M059J (cell line): Measurements from ENCODE around the gene TNFSF11. TPM values are rescaled to one million over a fixed set of nuclear protein-coding genes. Genes with fewer than 3 reads are reported as not detected.
A peak's percentile ranks its signal among the peaks of the same experiment; 100 is the strongest.

Experiments used
- DNase-seq: peaks from one replicate; pipeline ENCODE4 v3.0.0-alpha.2; 2012; ENCODE audit warnings: low read depth
- total RNA-seq: library from RNA; depleted of rRNA; stranded (reverse); fragments of >200 nt; shearing (Covaris generic); gene quantifications from 2 replicates; pipeline ENCODE4 v1.2.3, GENCODE V29; 2014

TNFSF11 gene
- total RNA-seq, 1 experiment from 2014 or later: not detected

GRCh38 chr13:42611086-42611779 is 37.3 kb downstream of the TNFSF11 start:
- no peak for DNase-seq

GRCh38 chr13:42612021-42612765 is 38.2 kb downstream of the TNFSF11 start:
- peak; percentile 49 for DNase-seq

- no peak for DNase-seq
These were observed 40.6 kb downstream of the TNFSF11 start for GRCh38 chr13:42614436-42615035.

- peak; percentile 57 for DNase-seq
These were observed 41.7 kb downstream of the TNFSF11 start for GRCh38 chr13:42615691-42616090.

GRCh38 chr13:42617221-42617620 is 43.3 kb downstream of the TNFSF11 start:
- DNase-seq: no peak

- DNase-seq: no peak
These were observed 50.0 kb downstream of the TNFSF11 start for GRCh38 chr13:42623916-42624315.

GRCh38 chr13:42625611-42626010 is 51.7 kb downstream of the TNFSF11 start:
- DNase-seq: no peak

- DNase-seq: no peak
These were observed 52.4 kb downstream of the TNFSF11 start for GRCh38 chr13:42626176-42626860.

GRCh38 chr13:42628666-42629065 is 54.7 kb downstream of the TNFSF11 start:
- no peak for DNase-seq

- no peak for DNase-seq
These were observed 57.2 kb downstream of the TNFSF11 start for GRCh38 chr13:42631181-42631580.

- peak; percentile 42 for DNase-seq
These were observed 59.5 kb downstream of the TNFSF11 start for GRCh38 chr13:42633495-42633894.

GRCh38 chr13:42638101-42638500 is 64.1 kb downstream of the TNFSF11 start:
- no peak for DNase-seq

GRCh38 chr13:42638886-42639285 is 64.9 kb downstream of the TNFSF11 start:
- DNase-seq: no peak

- DNase-seq: no peak
These were observed 69.1 kb downstream of the TNFSF11 start for GRCh38 chr13:42643076-42643475.

GRCh38 chr13:42644841-42645240 is 70.9 kb downstream of the TNFSF11 start:
- no peak for DNase-seq

GRCh38 chr13:42645717-42646116 is 71.8 kb downstream of the TNFSF11 start:
- no peak for DNase-seq

- DNase-seq: no peak
These were observed 75.2 kb downstream of the TNFSF11 start for GRCh38 chr13:42649141-42649540.

- no peak for DNase-seq
These were observed 75.9 kb downstream of the TNFSF11 start for GRCh38 chr13:42649831-42650230.

GRCh38 chr13:42650506-42650905 is 76.6 kb downstream of the TNFSF11 start:
- DNase-seq: no peak

- DNase-seq: no peak
These were observed 78.1 kb downstream of the TNFSF11 start for GRCh38 chr13:42651936-42652641.

- DNase-seq: peak; percentile 54
These were observed 78.9 kb downstream of the TNFSF11 start for GRCh38 chr13:42652642-42653415.
